Neural cell (in vitro differentiated cells): ENCODE measurements around the gene KRTAP5-4.

ENCODE experiments used
- EP300 ChIP-seq: fragments of 450-650 bp; conservative IDR thresholded peaks from 2 replicates; pipeline ENCODE4 v1.6.1; 2014; ENCODE audit warnings: antibody characterized with exemption, mild to moderate bottlenecking, moderate library complexity; ENCODE audit not compliant: poor library complexity, severe bottlenecking
- EZH2 ChIP-seq: fragments of 200-600, 300-800 bp; shearing (Covaris generic), sonication (generic); IDR thresholded peaks from 2 replicates; pipeline ENCODE4 v1.6.1; 2014; ENCODE audit warnings: antibody characterized with exemption, low read length, borderline replicate concordance, mild to moderate bottlenecking; ENCODE audit not compliant: insufficient read depth, poor library complexity, severe bottlenecking
- TAF1 ChIP-seq: IDR thresholded peaks from 2 replicates; pipeline ENCODE4 v1.6.1; 2012; ENCODE audit warnings: low read depth
- TF ChIP-seq, protein P1 (sequence below): fragments of 450-650 bp; IDR thresholded peaks from 2 replicates; pipeline ENCODE4 v1.5.1; 2014; ENCODE audit warnings: antibody characterized with exemption, mild to moderate bottlenecking, moderate library complexity; ENCODE audit not compliant: poor library complexity, severe bottlenecking

DNA sequence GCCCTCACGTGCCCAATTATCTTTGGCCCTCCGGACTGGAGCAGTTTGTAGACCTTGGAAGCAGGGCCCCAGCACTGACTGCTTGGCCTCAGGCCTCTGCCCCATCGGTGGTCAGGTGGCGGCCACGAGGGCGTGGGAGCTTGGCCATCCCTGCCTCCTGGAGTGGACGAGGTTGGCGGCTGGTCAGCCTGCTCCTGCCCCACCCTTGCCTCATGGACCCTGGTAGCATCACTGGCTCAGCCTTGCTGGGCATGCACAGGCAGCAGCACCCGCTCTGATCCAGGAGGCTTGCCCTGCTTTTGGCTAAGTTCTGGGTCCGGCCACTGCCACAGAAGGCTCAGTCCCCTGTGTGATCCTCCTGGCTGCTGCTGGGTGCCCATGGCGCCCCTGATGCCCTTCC is 17.8 kb downstream of the KRTAP5-4 start:
- TF ChIP-seq EZH2: no peak
- no peak for TF ChIP-seq EP300
- TF ChIP-seq, protein P1, sequence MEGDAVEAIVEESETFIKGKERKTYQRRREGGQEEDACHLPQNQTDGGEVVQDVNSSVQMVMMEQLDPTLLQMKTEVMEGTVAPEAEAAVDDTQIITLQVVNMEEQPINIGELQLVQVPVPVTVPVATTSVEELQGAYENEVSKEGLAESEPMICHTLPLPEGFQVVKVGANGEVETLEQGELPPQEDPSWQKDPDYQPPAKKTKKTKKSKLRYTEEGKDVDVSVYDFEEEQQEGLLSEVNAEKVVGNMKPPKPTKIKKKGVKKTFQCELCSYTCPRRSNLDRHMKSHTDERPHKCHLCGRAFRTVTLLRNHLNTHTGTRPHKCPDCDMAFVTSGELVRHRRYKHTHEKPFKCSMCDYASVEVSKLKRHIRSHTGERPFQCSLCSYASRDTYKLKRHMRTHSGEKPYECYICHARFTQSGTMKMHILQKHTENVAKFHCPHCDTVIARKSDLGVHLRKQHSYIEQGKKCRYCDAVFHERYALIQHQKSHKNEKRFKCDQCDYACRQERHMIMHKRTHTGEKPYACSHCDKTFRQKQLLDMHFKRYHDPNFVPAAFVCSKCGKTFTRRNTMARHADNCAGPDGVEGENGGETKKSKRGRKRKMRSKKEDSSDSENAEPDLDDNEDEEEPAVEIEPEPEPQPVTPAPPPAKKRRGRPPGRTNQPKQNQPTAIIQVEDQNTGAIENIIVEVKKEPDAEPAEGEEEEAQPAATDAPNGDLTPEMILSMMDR: no peak
- TF ChIP-seq TAF1: no peak
